Tibial nerve (tissue), 4 donors: ENCODE measurements around the gene PLCB3. TPM values are rescaled to one million over a fixed set of nuclear protein-coding genes. Genes with fewer than 3 reads are reported as not detected.
A peak's percentile ranks its signal among the peaks of the same experiment; 100 is the strongest.
"Not testable (repeated sequence)": the region's sequence is repeated elsewhere in the genome, so short reads cannot be mapped to it uniquely, and the experiment has no call there.

ENCODE experiments used
- DNase-seq, 2 donors: peaks; one replicate each; pipeline ENCODE4 v3.0.0-alpha.2; 2019; ENCODE audit warnings: low spot score in 2 of 2
- H3K27ac ChIP-seq, 4 donors: fragments of 200-600 bp; sonication (generic) in 3 of 4; one replicate each; pipeline ENCODE4 v1.5.1; 2017 to 2019; ENCODE audit warnings: mild to moderate bottlenecking in 1 of 4
- H3K27me3 ChIP-seq, 2 donors: fragments of 200-600 bp; sonication (generic) in 1 of 2; one replicate each; pipeline versions ENCODE4 v1.5.1 to v1.6.0; 2017 to 2019
- H3K36me3 ChIP-seq, 3 donors: fragments of 200-600 bp; sonication (generic); one replicate each; pipeline ENCODE4 v1.5.1; 2018 to 2019
- H3K4me1 ChIP-seq, 4 donors: fragments of 200-600 bp; sonication (generic) in 3 of 4; one replicate each; pipeline ENCODE4 v1.5.1; 2017 to 2019
- H3K4me3 ChIP-seq, 4 donors: fragments of 200-600 bp; sonication (generic) in 3 of 4; one replicate each; pipeline ENCODE4 v1.5.1; 2017 to 2019; ENCODE audit warnings: mild to moderate bottlenecking in 1 of 4, moderate library complexity in 1 of 4
- H3K9me3 ChIP-seq, 4 donors: fragments of 200-600 bp; sonication (generic) in 3 of 4; one replicate each; pipeline ENCODE4 v1.5.1; 2017 to 2019
- CTCF ChIP-seq, 5 experiments: fragments of 200-600 bp in 3 of 5; fragments of 450-650 bp in 2 of 5; sonication (generic) in 3 of 5; IDR thresholded peaks; one replicate each; pipeline ENCODE4 v1.5.1; 2016 to 2019; ENCODE audit warnings: antibody characterized with exemption in 5 of 5, mild to moderate bottlenecking in 3 of 5, moderate library complexity in 2 of 5
- EP300 ChIP-seq, 2 donors: sonication (generic); formaldehyde crosslinking; IDR thresholded peaks; one replicate each; pipeline ENCODE4 v1.6.1; 2017; ENCODE audit warnings: antibody characterized with exemption in 2 of 2, mild to moderate bottlenecking in 1 of 2
- POLR2A ChIP-seq, 2 donors: fragments of 450-650 bp; IDR thresholded peaks; one replicate each; pipeline ENCODE4 v1.6.1; 2017; ENCODE audit warnings: antibody characterized with exemption in 2 of 2, mild to moderate bottlenecking in 2 of 2, moderate library complexity in 2 of 2
- WGBS, 2 donors: methylation state at CpG; one replicate each; pipeline ENCODE4 v1.1.5; 2018; 5-methylcytosine and 5-hydroxymethylcytosine counted together
- total RNA-seq, 4 donors: library from RNA; depleted of rRNA; stranded (reverse); fragments of >200 nt; gene quantifications; one replicate each; pipeline ENCODE4 v1.1.0, GENCODE V29; 2016

Gene PLCB3
- total RNA-seq, 4 donors from 2014 or later, result 18.0 to 44.4 (median 27.1) TPM

- H3K4me3 ChIP-seq, result peak overlapping the region; percentile 44 to 80 (median 70)
- DNase-seq, result no peak
- peaks cover 0 to 76% (median 27%) of the 10 kb centered on the region in 4 donors for H3K4me1 ChIP-seq
- peak overlapping the region; percentile 46 to 92 (median 84) for H3K27ac ChIP-seq
- no peaks in the 10 kb centered on the region for H3K9me3 ChIP-seq
- peaks cover 0 to 18% (median 0%) of the 10 kb centered on the region in 3 donors for H3K36me3 ChIP-seq
- H3K27me3 ChIP-seq, result no peaks in the 10 kb centered on the region
- no peak for TF ChIP-seq EP300 (IDR thresholded peaks at IDR 0.05)
- TF ChIP-seq CTCF (IDR thresholded peaks at IDR 0.05), result no peak
- no peak for TF ChIP-seq POLR2A (IDR thresholded peaks at IDR 0.05)
- 0 to 2% methylated on average over 3 to 6 of the region's 6 CpGs for WGBS, 2 donors
Measured at GRCh38 chr11:64245401-64245796, 5.9 kb upstream of the PLCB3 start.

GRCh38 chr11:64245797-64246620 lies 5.3 kb upstream of the PLCB3 start:
- Histone ChIP-seq H3K4me3 (peak overlapping the region; percentile 44 to 80 (median 70)), H3K4me1 (peaks cover 0 to 80% (median 32%) of the 10 kb centered on the region in 4 donors), H3K27me3 (no peaks in the 10 kb centered on the region), H3K9me3 (no peaks in the 10 kb centered on the region), H3K27ac (peak overlapping the region; percentile 46 to 92 (median 84)), H3K36me3 (peaks cover 0 to 18% (median 0%) of the 10 kb centered on the region in 3 donors)
- no peak for TF ChIP-seq EP300 (IDR thresholded peaks at IDR 0.05)
- peak; percentile 58 for DNase-seq
- 1% methylated on average over 38 to 43 of the region's 46 CpGs for WGBS, 2 donors

GRCh38 chr11:64246621-64246870 lies 4.8 kb upstream of the PLCB3 start:
- peaks cover 0 to 81% (median 34%) of the 10 kb centered on the region in 4 donors for H3K4me1 ChIP-seq
- WGBS, 2 donors, result 3% methylated on average over 17 of the region's 43 CpGs; no CpG with 5 or more reads in 1 of the 2 donors
- peak overlapping the region; percentile 46 to 92 (median 88) for H3K27ac ChIP-seq

GRCh38 chr11:64246871-64247728 lies 4.2 kb upstream of the PLCB3 start, which contains the start of gene PPP1R14B:
Gene PPP1R14B, minus strand, starts transcription at chr11:64246943. Its CDS starts 270 bp downstream, at chr11:64246673.
- Histone ChIP-seq H3K36me3 (peaks cover 0 to 18% (median 0%) of the 10 kb centered on the region in 3 donors), H3K4me1 (peaks cover 0 to 82% (median 35%) of the 10 kb centered on the region in 4 donors), H3K9me3 (no peaks in the 10 kb centered on the region), H3K27me3 (no peaks in the 10 kb centered on the region), H3K4me3 (peak within 1 kb of the TSS; percentile 55 to 80 (median 74)), H3K27ac (peak within 1 kb of the TSS; percentile 70 to 92 (median 88))
- TF ChIP-seq POLR2A (IDR thresholded peaks at IDR 0.05) (peak in 1 of 2 donors; percentile 29), CTCF (IDR thresholded peaks at IDR 0.05) (peak in 3 of 5 experiments; percentile 10 to 64 (median 38)), EP300 (IDR thresholded peaks at IDR 0.05) (peak; percentile 39 to 62)
- DNase-seq, result peak; percentile 77
- 1% methylated on average over 39 to 45 of the region's 74 CpGs for WGBS, 2 donors

More at GRCh38 chr11:64246621-64246870, 4.8 kb upstream of the PLCB3 start:
- H3K27me3 ChIP-seq, DNase-seq, H3K9me3 ChIP-seq: not testable (repeated sequence)
- peaks cover 0 to 18% (median 0%) of the 10 kb centered on the region in 3 donors for H3K36me3 ChIP-seq
- H3K4me3 ChIP-seq, result peak overlapping the region; percentile 55 to 80 (median 74)

GRCh38 chr11:64247729-64248531 lies 3.4 kb upstream of the PLCB3 start:
- H3K4me1 ChIP-seq, result peaks cover 0 to 82% (median 36%) of the 10 kb centered on the region in 4 donors
- TF ChIP-seq EP300 (IDR thresholded peaks at IDR 0.05) (no peak), CTCF (IDR thresholded peaks at IDR 0.05) (no peak), POLR2A (IDR thresholded peaks at IDR 0.05) (no peak)
- WGBS, 2 donors, result 34 to 40% methylated on average over 30 to 31 of the region's 31 CpGs
- H3K36me3 ChIP-seq, result peaks cover 0 to 16% (median 0%) of the 10 kb centered on the region in 3 donors
- H3K4me3 ChIP-seq, result peak overlapping the region; percentile 55 to 80 (median 74)
- DNase-seq, result no peak
- H3K27me3 ChIP-seq, result no peaks in the 10 kb centered on the region
- H3K9me3 ChIP-seq, result no peaks in the 10 kb centered on the region
- peak overlapping the region; percentile 70 to 92 (median 86) for H3K27ac ChIP-seq
